HG02759 (cell line): ENCODE results near the gene EVC2.

Experiments used
- ATAC-seq: cut with Tn5 transposase; IDR thresholded peaks from one replicate; pipeline ENCODE4 v1.9.1; 2021; ENCODE audit warnings: mild to moderate bottlenecking, moderate library complexity; ENCODE audit not compliant: unreplicated experiment

Gene EVC2

DNA sequence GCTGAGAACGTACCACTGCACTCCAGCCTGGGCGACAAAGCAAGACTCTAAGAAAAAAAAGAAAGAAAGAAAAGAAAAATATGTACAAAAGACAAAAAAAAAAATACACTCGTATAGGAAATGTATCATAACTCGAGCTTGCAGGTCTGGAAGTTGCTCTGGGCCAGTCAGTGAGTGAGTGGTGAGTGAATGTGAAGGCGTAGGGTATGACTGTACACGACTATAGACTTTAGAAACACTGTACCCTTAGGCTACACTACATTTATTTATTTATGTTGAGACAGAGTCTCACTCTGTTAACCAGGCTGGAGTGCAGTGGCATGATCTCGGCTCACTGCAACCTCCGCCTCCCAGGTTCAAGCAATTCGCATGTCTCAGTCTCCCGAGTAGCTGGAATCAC, 29.4 kb downstream of the EVC2 start:
- ATAC-seq = no peak

DNA sequence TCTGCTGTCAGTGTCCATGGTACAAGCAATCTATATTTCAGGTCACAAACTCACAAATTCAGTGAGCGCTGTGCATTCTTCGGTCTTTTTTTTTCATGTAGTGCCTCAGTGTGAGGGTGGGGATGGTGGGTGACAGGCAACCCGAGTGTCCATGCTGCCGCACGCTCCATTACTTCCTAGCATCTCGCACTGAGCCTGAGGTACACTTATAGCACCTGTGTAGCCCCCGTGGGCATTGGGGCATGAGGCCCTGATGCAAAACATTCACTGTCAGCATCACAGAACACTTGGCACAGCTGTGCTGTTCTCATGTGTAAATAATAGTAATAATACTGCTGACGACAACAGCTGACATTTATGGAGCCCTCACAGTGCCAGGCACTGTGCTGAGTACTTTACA, 31.6 kb downstream of the EVC2 start:
- no peak for ATAC-seq

DNA sequence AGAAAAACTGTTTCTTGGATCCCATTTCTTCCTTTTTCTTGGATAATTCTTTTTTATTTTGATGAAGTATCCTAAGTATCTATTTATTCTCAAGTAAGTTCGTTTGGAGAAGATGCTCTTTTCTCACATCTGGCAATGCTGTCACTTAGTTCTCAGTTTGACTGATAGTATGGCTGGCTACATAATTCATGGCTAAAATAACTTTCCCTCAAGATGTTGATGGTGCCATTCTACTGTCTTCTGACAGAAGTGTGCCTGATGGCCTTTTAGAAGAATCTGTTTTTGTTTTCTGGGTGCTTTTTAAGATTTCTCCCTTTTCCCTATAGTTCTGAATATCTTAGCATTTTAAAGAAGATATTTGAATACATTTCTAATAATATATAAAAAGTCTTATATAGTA, 41.6 kb downstream of the EVC2 start:
- no peak for ATAC-seq

DNA sequence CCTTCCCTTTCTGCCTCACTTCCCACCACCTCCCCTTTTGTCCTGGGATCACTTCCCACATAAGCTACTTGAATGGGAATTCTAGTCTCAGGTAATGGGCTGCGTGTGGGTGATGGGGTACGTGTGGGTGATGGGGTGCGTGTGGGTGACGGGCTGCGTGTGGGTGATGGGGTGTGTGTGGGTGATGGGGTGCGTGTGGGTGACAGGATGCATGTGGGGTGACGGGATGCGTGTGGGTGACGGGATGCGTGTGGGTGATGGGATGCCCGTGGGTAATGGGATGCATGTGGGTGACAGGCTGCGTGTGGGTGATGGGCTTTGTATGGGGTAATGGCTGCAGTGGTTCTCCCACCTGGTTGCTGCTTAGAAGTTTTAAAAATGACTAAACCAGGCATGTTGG, 43.6 kb downstream of the EVC2 start:
- ATAC-seq = no peak

DNA sequence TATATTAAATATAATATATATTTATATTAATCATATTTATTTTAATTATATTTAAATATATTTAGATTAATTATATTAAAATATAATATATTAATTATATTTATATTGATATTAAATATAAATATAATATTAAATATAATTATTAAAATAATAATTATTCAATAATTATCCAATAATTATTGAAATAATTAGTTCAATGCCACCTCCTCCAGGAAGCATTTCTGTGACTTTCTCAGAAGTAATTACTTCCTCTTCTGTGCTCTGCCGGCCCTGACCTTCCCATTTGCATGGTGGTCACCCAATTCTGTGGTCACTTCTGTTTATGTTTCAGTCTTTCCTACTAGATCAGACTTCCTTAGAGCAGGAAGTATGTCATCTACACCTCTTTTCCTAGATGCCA, 45.8 kb downstream of the EVC2 start:
- no peak for ATAC-seq

DNA sequence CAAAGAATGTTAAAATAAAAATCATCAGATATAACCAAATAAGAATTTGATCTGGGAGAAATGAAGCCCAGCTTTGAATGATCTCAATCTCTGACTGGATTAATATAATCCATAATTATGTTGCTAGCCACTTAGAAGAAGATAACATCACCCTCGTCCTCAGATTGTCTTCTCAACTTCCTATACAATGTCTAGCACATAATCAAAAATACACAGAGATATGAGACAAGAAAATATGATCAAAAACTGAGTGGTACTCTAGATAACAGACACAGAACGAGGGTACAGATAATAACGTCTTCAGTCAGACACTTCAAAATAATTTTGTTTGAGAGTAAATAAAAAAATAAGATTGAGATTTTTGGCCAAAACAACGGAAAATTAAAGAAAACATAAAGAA, 47.1 kb downstream of the EVC2 start:
- no peak for ATAC-seq

DNA sequence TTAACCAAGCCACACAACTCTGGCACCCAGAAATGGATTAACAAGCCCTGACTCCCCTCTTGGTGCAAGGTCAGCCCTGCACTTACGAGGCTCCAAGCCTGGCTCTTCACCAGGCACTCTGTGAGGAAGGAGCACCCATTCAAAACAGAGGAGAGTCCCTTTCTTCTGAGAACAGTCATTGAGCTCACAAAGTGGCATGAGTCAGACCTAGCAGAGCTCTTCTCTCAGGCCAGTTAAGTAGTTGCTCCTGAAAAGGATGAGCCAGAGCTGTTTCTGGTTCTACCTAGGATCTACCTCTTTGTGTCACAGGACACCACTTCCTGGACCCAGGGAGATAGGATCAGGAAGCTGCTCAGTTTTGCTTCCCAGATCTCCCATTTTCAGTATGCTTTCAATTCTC, 48.2 kb downstream of the EVC2 start:
- ATAC-seq = no peak

DNA sequence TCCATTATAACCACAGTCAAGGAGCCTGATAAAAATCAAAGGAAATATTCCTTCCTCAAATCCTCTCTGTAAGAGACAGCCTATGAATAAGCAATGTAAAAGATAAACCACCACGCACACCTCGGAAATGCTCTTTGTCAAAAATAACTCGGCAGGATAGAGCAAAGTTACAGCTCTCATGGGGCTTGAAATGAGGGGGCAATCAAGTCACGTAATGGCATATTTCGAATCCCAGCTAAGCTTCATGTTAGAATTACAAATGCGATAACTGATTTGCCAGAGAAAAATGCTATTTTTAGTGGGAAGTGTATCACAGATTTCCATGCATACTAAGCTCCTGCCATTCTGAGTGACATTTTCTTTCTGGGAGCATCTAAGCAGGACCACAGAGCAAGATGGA, 49.4 kb downstream of the EVC2 start:
- ATAC-seq = no peak

DNA sequence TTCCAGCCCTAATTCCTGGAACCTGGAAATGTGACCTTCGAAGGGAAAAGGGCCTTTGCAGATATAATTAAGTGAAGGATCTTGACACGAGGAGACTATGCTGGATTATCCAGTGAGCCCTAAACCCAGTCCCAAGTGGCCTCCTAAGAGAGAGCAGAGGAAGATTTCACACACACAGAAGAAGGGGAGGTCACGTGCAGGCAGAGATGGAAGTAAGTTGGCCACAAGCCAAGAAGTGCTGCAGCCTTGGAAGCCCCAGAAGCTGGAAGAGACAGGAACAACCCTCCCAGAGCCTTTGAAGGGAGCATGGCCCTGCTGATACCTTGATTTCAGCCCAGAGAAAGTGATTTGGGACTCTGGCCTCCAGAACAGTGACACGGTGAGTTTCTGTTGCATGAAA, 51.9 kb downstream of the EVC2 start:
- ATAC-seq = no peak

DNA sequence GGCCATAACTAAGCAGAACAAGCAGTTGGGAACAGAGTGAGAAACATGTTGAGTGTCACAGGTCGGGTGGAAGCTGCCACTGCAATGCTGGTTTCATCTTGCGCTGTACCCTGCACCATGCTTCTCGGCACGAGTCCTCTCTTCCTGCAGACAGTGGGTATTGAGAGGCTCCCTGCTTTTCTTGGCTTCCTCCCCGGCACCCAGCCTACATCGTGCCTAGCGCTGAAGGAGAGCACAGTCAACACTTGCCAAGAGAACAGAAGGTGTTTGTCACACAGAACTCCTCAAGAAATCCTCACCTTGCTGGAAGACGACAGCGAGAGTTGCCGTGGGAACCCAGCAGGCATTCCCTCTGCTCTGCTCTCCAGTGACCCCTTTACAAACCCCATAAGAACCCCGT, 53.6 kb downstream of the EVC2 start:
- no peak for ATAC-seq

DNA sequence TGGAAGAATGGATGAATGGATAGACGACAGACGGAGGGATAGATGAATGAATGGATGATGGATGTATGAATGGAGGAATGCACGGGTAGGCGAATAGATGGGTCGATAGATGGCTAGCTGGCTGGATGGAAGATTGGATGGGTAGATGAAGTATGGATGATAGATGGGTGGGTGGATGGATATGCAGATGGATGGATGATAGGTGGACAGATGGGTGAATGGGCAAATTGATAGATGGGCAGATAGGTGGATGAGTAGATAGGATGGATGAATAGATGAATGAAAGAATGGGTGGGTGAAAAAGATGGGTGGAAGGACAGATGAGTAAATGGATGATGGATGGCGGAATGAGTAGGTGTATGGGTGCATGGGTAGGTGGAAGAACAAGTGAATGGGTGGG, 57.3 kb downstream of the EVC2 start:
- ATAC-seq = no peak

DNA sequence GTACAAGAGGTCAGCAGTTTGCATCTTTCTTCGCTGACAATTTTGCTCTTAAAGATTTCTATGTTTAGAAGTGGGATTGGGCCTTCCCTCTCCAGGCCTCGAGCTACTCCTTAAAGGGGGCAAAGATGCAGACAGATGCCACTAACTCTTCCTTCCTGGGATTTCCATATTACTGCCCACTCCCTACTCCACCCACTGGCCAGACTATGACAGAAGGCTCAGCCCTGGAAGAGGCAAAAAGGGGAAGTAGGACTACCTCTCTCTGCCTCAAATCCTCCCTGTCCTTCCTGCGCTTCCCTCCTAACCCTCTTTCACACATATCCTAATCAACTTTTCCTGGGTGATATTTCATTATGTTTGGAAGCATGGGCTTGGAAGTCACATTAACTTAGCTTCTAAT, 58.3 kb downstream of the EVC2 start:
- ATAC-seq = no peak

DNA sequence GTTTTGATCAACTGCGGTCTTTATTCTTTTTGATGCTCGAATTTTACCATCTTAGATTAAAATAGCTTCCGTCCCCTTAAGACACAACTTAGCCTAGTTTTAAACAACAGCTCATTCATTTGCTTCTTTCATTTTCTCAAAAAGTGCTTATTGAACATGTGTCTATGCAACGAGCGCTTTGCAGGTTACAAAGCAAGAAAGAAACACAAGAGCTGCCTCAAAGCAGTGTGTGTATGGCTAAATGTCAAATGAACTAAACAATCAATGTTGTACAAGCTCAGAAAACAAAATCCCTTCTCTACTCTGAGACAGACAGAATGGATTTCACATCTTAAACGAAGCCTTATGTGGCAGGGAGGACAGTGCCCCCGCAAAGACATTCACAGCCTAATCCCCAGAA, 61.0 kb downstream of the EVC2 start:
- no peak for ATAC-seq

DNA sequence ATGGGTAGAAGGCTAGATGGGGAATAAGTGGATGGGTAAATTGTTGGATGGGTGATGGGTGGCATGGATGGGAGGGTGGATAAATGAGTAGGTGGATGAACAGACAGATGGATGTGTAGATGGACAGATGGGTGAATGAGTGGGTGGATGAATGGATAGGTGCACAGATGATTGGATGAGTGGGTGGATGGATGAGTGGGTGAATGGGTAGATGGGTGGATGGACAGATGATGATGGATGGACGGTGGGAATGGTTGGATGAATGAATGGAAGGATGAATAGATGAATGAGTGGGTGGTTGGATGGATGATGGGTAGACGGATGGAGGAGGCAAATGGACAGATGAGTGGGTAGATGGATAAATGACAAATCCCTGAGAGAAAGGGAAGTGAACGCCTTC, 68.3 kb downstream of the EVC2 start:
- ATAC-seq = no peak

DNA sequence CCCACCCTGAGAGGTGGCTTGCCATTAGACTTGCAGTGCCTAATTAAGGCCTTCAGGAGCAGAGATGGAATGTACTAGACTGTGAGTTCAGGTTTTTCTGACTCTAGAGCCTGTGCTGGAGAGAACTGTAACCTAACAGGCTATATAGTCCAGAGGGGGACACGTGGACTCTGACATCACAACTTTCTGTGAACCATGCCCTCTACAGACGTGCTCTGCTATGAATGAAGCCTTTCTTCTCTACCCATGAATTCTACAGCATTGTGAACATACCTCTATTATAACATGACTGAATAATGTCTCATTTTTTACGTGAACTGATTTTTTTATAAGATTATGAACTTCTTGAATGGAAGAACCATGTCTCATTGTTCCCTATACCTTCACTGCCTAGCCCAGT, 68.8 kb downstream of the EVC2 start:
- ATAC-seq = no peak

DNA sequence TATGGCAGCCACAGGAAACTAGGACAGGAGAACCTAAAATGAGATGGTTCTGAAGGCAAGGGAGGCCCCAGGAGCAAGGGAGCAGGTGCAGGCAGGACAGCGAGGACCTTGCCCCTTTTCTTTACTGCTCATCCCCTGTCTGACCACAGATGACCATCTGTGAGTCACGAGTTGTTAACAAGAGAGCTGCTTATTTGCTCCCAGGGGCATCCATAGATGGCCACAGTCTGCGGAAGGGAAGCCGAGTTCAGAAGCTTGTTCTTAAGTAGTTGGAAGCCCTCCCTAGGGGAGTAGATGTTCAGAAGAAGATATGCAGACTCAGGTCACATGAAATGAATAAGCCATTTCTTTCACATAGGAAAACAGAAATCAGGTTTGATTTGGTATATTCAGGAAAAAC, 69.4 kb downstream of the EVC2 start:
- no peak for ATAC-seq

DNA sequence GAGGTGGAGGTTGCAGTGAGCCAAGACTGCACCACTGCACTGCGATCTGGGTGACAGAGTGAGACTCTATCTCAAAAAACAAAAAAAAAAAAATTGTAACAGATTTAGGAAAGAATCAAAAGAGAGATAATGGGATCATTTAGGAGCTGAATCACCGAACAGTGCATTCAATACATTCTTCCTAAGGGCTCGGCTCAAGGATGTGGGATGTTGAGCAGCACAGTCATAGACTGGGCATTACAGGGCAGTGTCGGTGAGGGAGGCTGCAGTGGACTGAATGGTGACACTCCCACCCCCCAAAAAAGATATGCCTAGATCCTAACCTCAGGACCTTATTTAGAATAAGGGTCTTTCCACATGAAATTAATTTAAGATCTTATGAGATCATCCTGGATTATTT, 70.0 kb downstream of the EVC2 start:
- ATAC-seq = no peak

DNA sequence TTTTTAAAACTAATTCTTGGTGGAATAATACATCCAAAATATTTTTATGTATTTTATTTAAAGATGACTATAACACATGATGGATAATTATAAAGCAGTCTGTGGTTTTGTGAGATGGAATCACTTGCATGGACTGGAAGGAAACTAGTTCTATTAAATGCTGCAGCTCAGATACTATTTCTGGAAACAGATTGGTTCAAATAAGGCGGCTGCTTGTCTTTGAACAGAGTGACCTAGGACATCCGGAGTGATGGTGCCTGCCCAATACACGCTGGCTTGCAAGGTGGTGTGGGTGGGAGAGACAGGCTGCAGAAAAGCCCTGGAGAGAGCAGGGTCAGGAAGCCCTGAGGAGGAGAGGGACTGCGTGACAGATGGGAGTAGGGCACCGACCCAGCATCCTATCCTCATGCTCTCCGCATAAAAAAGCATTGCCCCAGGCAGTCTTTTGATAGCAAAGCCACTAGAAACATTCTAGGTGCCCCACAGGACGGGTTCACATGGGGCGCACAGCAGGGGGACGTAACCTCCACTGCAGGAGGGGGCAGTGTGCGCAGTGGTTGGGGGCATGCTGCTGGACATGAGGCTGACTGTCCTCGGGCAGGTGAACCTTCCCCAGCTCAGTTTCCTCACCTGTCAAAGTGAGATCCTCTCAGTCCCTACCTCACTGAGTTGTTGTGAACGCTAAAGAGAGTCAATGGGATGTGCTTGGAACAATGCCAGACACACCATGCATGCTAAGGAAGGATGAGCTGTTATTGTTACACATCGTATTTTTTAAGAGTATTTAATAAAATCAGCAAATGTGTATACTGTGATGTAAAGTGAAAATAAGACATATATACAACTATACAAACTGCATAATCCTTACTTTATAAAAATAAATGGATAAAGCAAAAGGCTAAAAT, 71.3 kb downstream of the EVC2 start:
- ATAC-seq = no peak

DNA sequence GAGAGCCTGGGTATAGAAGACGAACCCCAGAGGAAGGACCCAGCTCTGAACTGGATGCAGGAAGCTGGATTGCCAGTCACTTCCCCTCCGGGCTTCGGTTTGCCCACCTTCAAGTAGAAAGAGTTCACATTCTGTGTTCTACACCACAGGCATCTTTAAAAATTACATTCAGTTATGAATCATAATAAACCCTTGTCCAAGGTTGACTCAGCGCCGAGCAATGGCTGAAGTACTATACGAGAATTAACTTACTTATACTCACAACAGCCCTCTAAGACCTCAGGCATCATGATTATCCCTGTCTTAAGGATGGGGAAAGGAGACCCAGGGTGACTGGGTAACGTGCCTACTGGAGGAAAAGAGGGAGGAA, 72.5 kb downstream of the EVC2 start:
- no peak for ATAC-seq

DNA sequence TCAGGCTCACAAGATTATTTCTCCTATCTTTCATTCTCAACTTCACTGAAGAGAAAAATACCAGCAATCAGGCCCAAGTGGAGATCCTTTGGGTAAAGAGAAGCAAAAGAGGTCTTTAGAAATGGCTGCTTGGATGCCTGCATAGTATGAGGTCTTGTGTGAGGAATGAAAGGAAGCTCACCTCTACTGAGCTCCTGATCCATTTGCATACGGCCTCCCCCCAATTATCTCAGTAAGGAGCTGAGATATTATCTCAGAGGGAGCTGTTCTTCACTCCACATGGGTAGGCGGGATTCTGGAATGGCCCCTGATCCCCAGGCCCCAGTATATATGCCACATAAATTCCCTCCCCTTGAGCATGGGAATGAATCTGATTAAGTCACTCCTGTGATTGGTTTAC, 75.8 kb downstream of the EVC2 start:
- ATAC-seq = no peak

DNA sequence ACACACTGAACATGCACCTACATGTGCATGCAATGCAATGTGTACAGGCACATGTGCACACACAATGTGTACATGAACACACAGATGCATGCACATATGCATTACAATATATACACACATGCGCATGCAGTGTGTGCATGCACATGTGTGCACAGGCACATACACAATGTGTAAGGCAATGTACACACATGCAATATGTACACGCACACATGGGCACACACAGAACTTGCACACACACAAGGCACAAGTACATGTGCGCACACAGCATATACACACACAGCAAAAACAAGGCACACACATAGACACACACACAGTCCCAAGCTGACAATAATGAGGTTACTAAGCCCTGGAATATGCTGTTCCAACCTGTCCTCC, 76.3 kb downstream of the EVC2 start:
- no peak for ATAC-seq

DNA sequence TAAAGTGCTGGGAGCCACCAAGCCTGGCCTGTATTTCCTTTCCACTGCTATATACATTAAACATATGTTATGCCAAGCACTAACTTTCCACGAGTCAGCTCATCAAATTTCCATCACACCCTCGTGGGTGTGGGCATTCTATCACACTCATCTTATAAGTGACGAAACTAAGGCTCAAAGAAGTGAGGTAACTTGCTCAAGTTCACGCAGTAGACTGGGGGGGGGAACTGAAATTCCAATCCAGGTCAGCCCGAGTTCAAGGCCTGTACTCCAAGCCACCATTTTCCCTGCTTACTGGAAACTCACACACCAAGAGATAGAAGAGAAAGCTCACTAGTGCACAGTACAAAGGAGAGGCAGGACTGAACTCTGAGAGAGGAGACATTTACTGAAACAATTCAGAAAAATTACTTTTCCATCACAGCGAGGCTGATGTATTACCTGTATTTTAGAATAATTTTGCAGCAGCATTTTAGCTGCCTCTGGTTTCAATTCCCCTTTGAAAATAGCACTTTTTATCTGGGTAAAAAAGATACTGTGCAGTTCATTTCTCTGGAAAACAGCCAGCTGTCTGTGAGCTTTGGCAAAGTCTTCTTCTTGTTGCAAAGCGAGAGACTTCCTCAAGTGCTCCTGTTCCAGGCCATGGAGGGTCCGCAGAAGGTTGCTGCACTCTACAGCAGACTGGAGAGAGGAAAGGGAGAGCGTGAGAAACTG, 76.8 kb downstream of the EVC2 start:
- no peak for ATAC-seq

DNA sequence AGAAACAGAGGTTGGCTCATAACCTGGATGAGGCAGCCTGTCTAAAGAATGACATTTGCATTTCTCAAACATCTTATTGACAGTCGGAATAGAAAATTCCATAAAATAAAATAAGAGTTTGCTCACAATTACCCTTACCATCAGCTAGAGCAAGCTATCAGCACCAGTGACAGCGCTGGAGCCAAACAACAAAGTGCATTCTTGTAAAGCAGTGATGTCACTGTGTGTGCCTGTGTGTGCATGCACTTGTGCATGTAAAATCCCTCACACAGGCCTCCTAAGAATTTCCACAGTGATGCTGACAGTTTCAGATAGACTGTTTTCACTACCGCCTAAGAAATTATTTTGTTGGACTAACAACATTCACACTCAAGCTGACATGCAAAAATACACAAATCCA, 77.6 kb downstream of the EVC2 start:
- ATAC-seq = no peak
